Thyroid gland (tissue), 4 donors: Measurements from ENCODE around the gene DOP1B.

Experiments
- CTCF ChIP-seq, 6 experiments: fragments of 200-600 bp in 3 of 6; fragments of 450-650 bp in 3 of 6; sonication (generic) in 3 of 6; IDR thresholded peaks; one replicate each; pipeline ENCODE4 v1.5.1; 2016 to 2019; ENCODE audit warnings: antibody characterized with exemption in 6 of 6, mild to moderate bottlenecking in 2 of 6, inconsistent platforms in 1 of 6, moderate library complexity in 1 of 6
- POLR2A ChIP-seq, 2 donors: fragments of 450-650 bp; IDR thresholded peaks; one replicate each; pipeline ENCODE4 v1.6.1; 2017; ENCODE audit warnings: antibody characterized with exemption in 2 of 2, mild to moderate bottlenecking in 2 of 2, moderate library complexity in 1 of 2

- TF ChIP-seq CTCF (IDR thresholded peaks at IDR 0.05), result no peak
- no peak for TF ChIP-seq POLR2A (IDR thresholded peaks at IDR 0.05)
These were observed 29.2 kb upstream of the DOP1B start for GRCh38 chr21:36127250-36127904.
